SK-N-SH (cell line): ENCODE data around the gene CDHR3. TPM values are rescaled to one million over a fixed set of nuclear protein-coding genes. Genes with fewer than 3 reads are reported as not detected.

Experiments
- CTCF ChIA-PET: fragments of 300-600, 350-600 bp; formaldehyde crosslinking; extraction: SDS; loops from one replicate; lab custom pipeline; 2021; lab: Yijun Ruan, JAX
- POLR2A ChIA-PET: fragments of 350-600 bp; sonication (Branson Sonifier 250); formaldehyde crosslinking; extraction: SDS; loops from one replicate; lab custom pipeline; 2020; ENCODE audit warnings: antibody characterized with exemption, inconsistent platforms; lab: Yijun Ruan, JAX
- DNase-seq: peaks from one replicate; pipeline ENCODE4 v3.0.0; 2012
- H2AFZ ChIP-seq: fragments of 200-600 bp; sonication (generic); 2 replicates; pipeline ENCODE4 v1.8.1; 2016; ENCODE audit warnings: antibody characterized with exemption, mild to moderate bottlenecking, low read depth
- H3F3A ChIP-seq: fragments of 200-600 bp; sonication (generic); replicated peaks from 2 replicates; pipeline ENCODE3; 2016; ENCODE audit warnings: antibody characterized with exemption, mild to moderate bottlenecking; ENCODE audit not compliant: insufficient read depth
- H3K27ac ChIP-seq, 2 experiments: fragments of 200-500 bp in 1 of 2; fragments of 200-600 bp in 1 of 2; sonication (Bioruptor generic) in 1 of 2; sonication (generic), shearing (Covaris generic) in 1 of 2; 2 replicates each; pipeline versions ENCODE4 v1.5.1 to v1.6.1; 2014 to 2016; ENCODE audit warnings: low read depth in 2 of 2, inconsistent platforms in 1 of 2, low read length in 1 of 2, mild to moderate bottlenecking in 1 of 2, mixed read lengths in 1 of 2
- H3K27me3 ChIP-seq: fragments of 200-600 bp; sonication (generic), shearing (Covaris generic); 2 replicates; pipeline ENCODE4 v1.6.1; 2016; ENCODE audit warnings: mixed run types; ENCODE audit not compliant: insufficient read depth
- H3K36me3 ChIP-seq, 2 experiments: fragments of 200-500 bp in 1 of 2; fragments of 200-600 bp in 1 of 2; sonication (Bioruptor generic) in 1 of 2; sonication (generic) in 1 of 2; replicated peaks in 1 of 2; 2 replicates each; pipeline versions ENCODE3 to v1.5.1; 2014 to 2016; ENCODE audit warnings: low read length in 1 of 2, mild to moderate bottlenecking in 1 of 2; ENCODE audit not compliant: insufficient read depth in 2 of 2, control insufficient read depth in 1 of 2
- H3K4me1 ChIP-seq, 2 experiments: fragments of 200-500 bp in 1 of 2; fragments of 200-600 bp in 1 of 2; sonication (Bioruptor generic) in 1 of 2; sonication (generic), shearing (Covaris generic) in 1 of 2; 2 replicates each; pipeline versions ENCODE4 v1.5.1 to v1.6.1; 2014 to 2016; ENCODE audit warnings: low read depth in 1 of 2, low read length in 1 of 2, mixed run types in 1 of 2; ENCODE audit not compliant: insufficient read depth in 2 of 2, control insufficient read depth in 1 of 2
- H3K4me2 ChIP-seq: fragments of 200-600 bp; sonication (generic), shearing (Covaris generic); 2 replicates; pipeline ENCODE4 v1.6.1; 2017; ENCODE audit warnings: mixed run types
- H3K4me3 ChIP-seq, 2 experiments: fragments of 200-500 bp in 1 of 2; fragments of 200-600 bp in 1 of 2; sonication (Bioruptor generic) in 1 of 2; sonication (generic), shearing (Covaris generic) in 1 of 2; 2 replicates each; pipeline versions ENCODE4 v1.5.1 to v1.8.1; 2014 to 2016; ENCODE audit warnings: low read depth in 2 of 2, inconsistent platforms in 1 of 2, low read length in 1 of 2, mild to moderate bottlenecking in 1 of 2, mixed read lengths in 1 of 2, moderate library complexity in 1 of 2
- H3K79me2 ChIP-seq: fragments of 200-600 bp; sonication (generic); 2 replicates; pipeline ENCODE4 v1.8.1; 2017; ENCODE audit warnings: mild to moderate bottlenecking; ENCODE audit not compliant: insufficient read depth
- H3K9ac ChIP-seq: fragments of 200-600 bp; sonication (generic); 2 replicates; pipeline ENCODE4 v1.6.1; 2017; ENCODE audit warnings: mixed run types
- H3K9me2 ChIP-seq: fragments of 200-600 bp; sonication (generic); 2 replicates; pipeline ENCODE4 v1.6.1; 2017; ENCODE audit warnings: mixed run types
- H3K9me3 ChIP-seq: fragments of 200-600 bp; sonication (generic); 2 replicates; pipeline ENCODE4 v1.6.1; 2017; ENCODE audit warnings: mixed run types, mild to moderate bottlenecking, moderate library complexity
- H4K20me1 ChIP-seq: fragments of 200-600 bp; sonication (generic); 2 replicates; pipeline ENCODE4 v1.6.1; 2017; ENCODE audit warnings: mild to moderate bottlenecking, mixed run types; ENCODE audit not compliant: insufficient read depth
- CHD2 ChIP-seq: fragments of 150-350 bp; IDR thresholded peaks from 2 replicates; pipeline ENCODE4 v1.6.1; 2018; ENCODE audit warnings: low read length; ENCODE audit not compliant: partially characterized antibody
- ELF1 ChIP-seq: IDR thresholded peaks from 2 replicates; pipeline ENCODE4 v1.4.0; 2012
- EP300 ChIP-seq, 2 experiments: IDR thresholded peaks; 2 replicates each; pipeline versions ENCODE4 v1.4.0 to v1.6.1; 2012; ENCODE audit warnings: borderline replicate concordance in 1 of 2, low read depth in 1 of 2, low read length in 1 of 2
- EZH2phosphoT487 ChIP-seq: fragments of 200-600 bp; sonication (generic); IDR thresholded peaks from 2 replicates; pipeline ENCODE4 v1.6.1; 2017; ENCODE audit warnings: low read depth, mixed run types, mild to moderate bottlenecking, antibody characterized with exemption, moderate library complexity, borderline replicate concordance
- FOXJ3 ChIP-seq: sonication (generic); formaldehyde crosslinking; IDR thresholded peaks from 2 replicates; pipeline ENCODE4 v1.5.1; 2020; ENCODE audit warnings: mild to moderate bottlenecking, missing genetic modification reagents
- FOXM1 ChIP-seq: IDR thresholded peaks from 2 replicates; pipeline ENCODE4 v1.4.0; 2012; ENCODE audit warnings: low read depth, mild to moderate bottlenecking
- GABPA ChIP-seq: IDR thresholded peaks from 2 replicates; pipeline ENCODE4 v1.4.0; 2012; ENCODE audit warnings: low read depth, mild to moderate bottlenecking
- GATA2 ChIP-seq: sonication (generic); formaldehyde crosslinking; IDR thresholded peaks from 2 replicates; pipeline ENCODE4 v1.5.0; 2020; ENCODE audit warnings: mild to moderate bottlenecking, missing genetic modification reagents
- IRF3 ChIP-seq: fragments of 150-350 bp; IDR thresholded peaks from 2 replicates; pipeline ENCODE4 v1.6.1; 2016; ENCODE audit warnings: mild to moderate bottlenecking, low read depth, low read length
- JUND ChIP-seq: IDR thresholded peaks from 2 replicates; pipeline ENCODE4 v1.4.0; 2012
- MXI1 ChIP-seq: IDR thresholded peaks from 2 replicates; pipeline ENCODE4 v1.6.1; 2012; ENCODE audit warnings: mild to moderate bottlenecking, low read depth, low read length, improper control_type of control experiment
- NFIC ChIP-seq: IDR thresholded peaks from 2 replicates; pipeline ENCODE4 v1.4.0; 2012; ENCODE audit warnings: borderline replicate concordance
- PBX3 ChIP-seq: IDR thresholded peaks from 2 replicates; pipeline ENCODE4; 2012
- RCOR1 ChIP-seq: fragments of 150-350 bp; IDR thresholded peaks from 2 replicates; pipeline ENCODE4 v1.6.1; 2017; ENCODE audit warnings: antibody characterized with exemption, low read length
- SIN3A ChIP-seq: IDR thresholded peaks from 2 replicates; pipeline ENCODE4 v1.6.1; 2012; ENCODE audit warnings: low read depth, mild to moderate bottlenecking, low read length, moderate library complexity, borderline replicate concordance
- SMC3 ChIP-seq: IDR thresholded peaks from 2 replicates; pipeline ENCODE4 v1.6.1; 2012; ENCODE audit warnings: low read depth, low read length, improper control_type of control experiment
- TAF1 ChIP-seq: IDR thresholded peaks from 2 replicates; pipeline ENCODE4 v1.6.1; 2012; ENCODE audit warnings: low read depth, mild to moderate bottlenecking, low read length, moderate library complexity, borderline replicate concordance
- TCF12 ChIP-seq: IDR thresholded peaks from 2 replicates; pipeline ENCODE4 v1.4.0; 2012
- TEAD4 ChIP-seq: IDR thresholded peaks from 2 replicates; pipeline ENCODE4 v1.4.0; 2012; ENCODE audit warnings: mild to moderate bottlenecking, borderline replicate concordance; ENCODE audit not compliant: insufficient read depth
- USF2 ChIP-seq: fragments of 150-350 bp; IDR thresholded peaks from 2 replicates; pipeline ENCODE4 v1.6.1; 2017; ENCODE audit warnings: antibody characterized with exemption, low read length, low read depth, borderline replicate concordance
- YY1 ChIP-seq: IDR thresholded peaks from 2 replicates; pipeline ENCODE4 v1.4.0; 2012; ENCODE audit warnings: low read depth, mild to moderate bottlenecking
- ZBTB33 ChIP-seq: IDR thresholded peaks from 2 replicates; pipeline ENCODE4 v1.4.0; 2012; ENCODE audit warnings: low read depth, borderline replicate concordance
- WGBS: methylation state at CpG from one replicate; pipeline ENCODE4 v1.1.6; 2017; ENCODE audit warnings: low lambda C conversion rate; 5-methylcytosine and 5-hydroxymethylcytosine counted together
- polyA plus RNA-seq, 3 experiments: library from polyadenylated mRNA; depleted of rRNA; stranded (reverse); fragments of >200 nt; gene quantifications; 2 replicates each; pipeline ENCODE4 v1.2.3, GENCODE V29; 2012

The CDHR3 gene
- polyA plus RNA-seq, 1 of the 3 experiments (the other 2 are of a cell fraction): 7.5 TPM

GRCh38 chr7:105978974-105979373, 15.9 kb downstream of the CDHR3 start:
- DNase-seq: no peak
- TF ChIP-seq ZBTB33 (no peak), RCOR1 (no peak), TAF1 (no peak), YY1 (no peak), SMC3 (no peak), NFIC (no peak), GATA2 (CRISPR knock-in tag) (no peak), SIN3A (no peak), GABPA (no peak), USF2 (no peak), CHD2 (no peak), EP300 (IDR thresholded peaks at IDR 0.05; ENCODE audit: borderline replicate concordance in 1 of 2, low read depth in 1 of 2, low read length in 1 of 2) (no peak), ELF1 (no peak), MXI1 (no peak), TCF12 (no peak)
- Histone ChIP-seq H3K9me2 (no peaks in the 10 kb centered on the region), H3K36me3 (no peaks in the 10 kb centered on the region), H4K20me1 (no peaks in the 10 kb centered on the region), H3F3A (no peaks in the 10 kb centered on the region), H3K4me1 (no peaks in the 10 kb centered on the region), H2AFZ (no peak overlapping the region), H3K27ac (no peak overlapping the region), H3K9ac (no peak overlapping the region), H3K9me3 (no peaks in the 10 kb centered on the region), H3K27me3 (no peaks in the 10 kb centered on the region; the same call in 1 of the 2 replicates), H3K4me2 (no peak overlapping the region), H3K79me2 (no peaks in the 10 kb centered on the region), H3K4me3 (no peak overlapping the region)
- WGBS: 81% methylated on average over 2 of the region's 2 CpGs
- POLR2A ChIA-PET: no interaction called here
- CTCF ChIA-PET: interaction anchor here (1.1 to 1.8 kb wide), 3 partner anchors 10 to 31 kb away, joined by 3 to 6 read pairs (median 6); no protein-coding TSS in a partner anchor

GRCh38 chr7:105979405-105979804, 16.3 kb downstream of the CDHR3 start:
- Histone ChIP-seq H3K9me3 (no peaks in the 10 kb centered on the region), H3K27ac (no peak overlapping the region), H3K4me3 (no peak overlapping the region), H3K4me2 (no peak overlapping the region), H3F3A (no peaks in the 10 kb centered on the region), H3K9me2 (no peaks in the 10 kb centered on the region), H3K27me3 (no peaks in the 10 kb centered on the region), H3K36me3 (no peaks in the 10 kb centered on the region), H3K9ac (no peak overlapping the region), H3K4me1 (no peaks in the 10 kb centered on the region), H2AFZ (no peak overlapping the region), H3K79me2 (no peaks in the 10 kb centered on the region), H4K20me1 (no peaks in the 10 kb centered on the region)
- ChIA-PET POLR2A (no interaction called here), CTCF (interaction anchor here (0.9 to 1.8 kb wide), 4 partner anchors 9 to 64 kb away, joined by 3 to 6 read pairs (median 4); no protein-coding TSS in a partner anchor)
- no peak for DNase-seq
- 78% methylated on average over 2 of the region's 2 CpGs for WGBS
- TF ChIP-seq YY1 (no peak), ELF1 (no peak), RCOR1 (no peak), NFIC (no peak), CHD2 (no peak), JUND (no peak), FOXJ3 (CRISPR knock-in tag) (no peak), GABPA (no peak), IRF3 (no peak), PBX3 (no peak), TEAD4 (no peak), TAF1 (no peak), USF2 (no peak), SIN3A (no peak), FOXM1 (no peak), EZH2phosphoT487 (no peak)
